ENCODE measurements around the gene TCEAL9.
"Not testable (repeated sequence)": the region's sequence is repeated elsewhere in the genome, so short reads cannot be mapped to it uniquely, and the experiment has no call there.

Gene TCEAL9

DNA sequence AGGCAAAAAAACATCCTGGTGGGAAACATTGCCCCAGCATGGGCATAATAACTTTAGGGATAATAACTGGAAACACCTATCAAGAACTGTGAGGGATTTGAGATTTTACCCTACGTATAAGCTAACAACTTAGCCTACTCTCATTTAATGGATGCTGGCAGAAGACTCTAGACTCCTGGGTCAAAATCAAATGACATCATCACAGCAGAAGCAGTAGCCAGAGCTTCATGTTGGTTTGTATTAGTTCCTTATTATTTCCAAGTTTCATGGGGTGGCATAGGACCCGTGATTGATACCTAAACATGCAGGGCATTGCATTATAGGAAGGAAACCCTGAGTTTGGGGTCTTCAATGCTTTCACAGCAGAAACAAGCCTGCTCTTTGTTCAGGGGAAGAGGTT is 4.6 kb downstream of the TCEAL9 start:
- Mint-ChIP-seq H3K27me3 (no peaks in the 10 kb centered on the region), H3K36me3 (no peaks in the 10 kb centered on the region), H3K4me3 (no peak overlapping the region), H3K4me1 (ENCODE audit: low read depth) (peaks cover 5% of the 10 kb centered on the region), H3K27ac (no peak overlapping the region), H3K9me3 (ENCODE audit: low read depth) (no peaks in the 10 kb centered on the region)

DNA sequence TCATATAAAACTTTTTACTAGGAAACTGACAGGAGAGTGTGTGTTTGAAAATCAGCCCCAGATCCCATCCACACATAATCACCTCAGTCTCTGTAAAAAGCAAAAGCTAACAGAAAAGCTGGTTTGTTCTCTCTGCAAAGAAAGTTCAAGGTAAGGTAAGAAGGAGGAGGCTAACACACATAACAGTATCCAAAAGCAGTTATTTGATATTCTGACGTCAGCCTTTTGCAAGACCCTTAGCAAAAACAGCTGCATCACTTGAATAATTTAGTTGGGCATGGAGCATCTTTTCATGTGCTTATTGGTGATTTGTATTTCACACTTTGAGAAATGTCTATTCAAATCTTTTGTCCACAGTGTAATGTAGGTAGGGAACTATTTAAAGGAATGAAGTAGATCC is 5.5 kb downstream of the TCEAL9 start:
- H3K27ac Mint-ChIP-seq = no peak overlapping the region
- no peaks in the 10 kb centered on the region for H3K27me3 Mint-ChIP-seq
- no peaks in the 10 kb centered on the region for H3K36me3 Mint-ChIP-seq
- H3K4me1 Mint-ChIP-seq (ENCODE audit: low read depth) = peaks cover 3% of the 10 kb centered on the region
- H3K4me3 Mint-ChIP-seq = no peak overlapping the region
- no peaks in the 10 kb centered on the region for H3K9me3 Mint-ChIP-seq (ENCODE audit: low read depth)

- Mint-ChIP-seq H3K27ac (no peak overlapping the region), H3K9me3 (ENCODE audit: low read depth) (no peaks in the 10 kb centered on the region), H3K27me3 (no peaks in the 10 kb centered on the region), H3K4me3 (no peak overlapping the region), H3K4me1 (ENCODE audit: low read depth) (peaks cover 1% of the 10 kb centered on the region), H3K36me3 (no peaks in the 10 kb centered on the region)
Measured at GRCh38 chrX:103362474-103362873, 6.2 kb downstream of the TCEAL9 start.

- H3K27ac Mint-ChIP-seq = no peak overlapping the region
- H3K4me1 Mint-ChIP-seq (ENCODE audit: low read depth) = no peaks in the 10 kb centered on the region
- H3K27me3 Mint-ChIP-seq = no peaks in the 10 kb centered on the region
- no peaks in the 10 kb centered on the region for H3K9me3 Mint-ChIP-seq (ENCODE audit: low read depth)
- H3K36me3 Mint-ChIP-seq = no peaks in the 10 kb centered on the region
- no peak overlapping the region for H3K4me3 Mint-ChIP-seq
Measured at GRCh38 chrX:103363046-103363445, 6.7 kb downstream of the TCEAL9 start.

GRCh38 chrX:103367502-103367901 is 11.2 kb downstream of the TCEAL9 start:
- no peaks in the 10 kb centered on the region for H3K9me3 Mint-ChIP-seq (ENCODE audit: low read depth)
- no peak overlapping the region for H3K27ac Mint-ChIP-seq
- no peak overlapping the region for H3K4me3 Mint-ChIP-seq
- H3K36me3 Mint-ChIP-seq = no peaks in the 10 kb centered on the region
- no peaks in the 10 kb centered on the region for H3K27me3 Mint-ChIP-seq
- no peaks in the 10 kb centered on the region for H3K4me1 Mint-ChIP-seq (ENCODE audit: low read depth)

DNA sequence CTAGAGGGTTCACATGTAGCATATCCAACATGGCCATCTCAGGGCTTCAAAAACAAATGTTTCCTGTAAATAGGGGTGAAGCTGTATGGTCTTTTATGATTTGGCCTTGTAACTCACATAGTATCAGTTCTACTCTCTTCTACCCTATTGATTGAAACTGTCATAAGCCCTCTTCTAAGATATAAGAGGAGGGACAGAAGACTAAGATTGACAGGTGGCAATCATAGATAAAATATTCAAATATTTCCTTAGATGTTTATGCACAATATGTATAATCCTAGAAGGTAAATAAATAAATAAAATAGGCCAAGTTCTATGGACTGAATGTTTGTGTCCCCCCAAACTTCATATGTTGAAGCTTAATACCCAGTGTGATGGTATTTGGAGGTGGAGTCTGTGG is 13.2 kb downstream of the TCEAL9 start:
- H3K27ac Mint-ChIP-seq = no peak overlapping the region
- no peaks in the 10 kb centered on the region for H3K36me3 Mint-ChIP-seq
- H3K27me3 Mint-ChIP-seq = no peaks in the 10 kb centered on the region
- no peaks in the 10 kb centered on the region for H3K4me1 Mint-ChIP-seq (ENCODE audit: low read depth)
- H3K4me3 Mint-ChIP-seq = no peak overlapping the region
- H3K9me3 Mint-ChIP-seq (ENCODE audit: low read depth) = no peaks in the 10 kb centered on the region

DNA sequence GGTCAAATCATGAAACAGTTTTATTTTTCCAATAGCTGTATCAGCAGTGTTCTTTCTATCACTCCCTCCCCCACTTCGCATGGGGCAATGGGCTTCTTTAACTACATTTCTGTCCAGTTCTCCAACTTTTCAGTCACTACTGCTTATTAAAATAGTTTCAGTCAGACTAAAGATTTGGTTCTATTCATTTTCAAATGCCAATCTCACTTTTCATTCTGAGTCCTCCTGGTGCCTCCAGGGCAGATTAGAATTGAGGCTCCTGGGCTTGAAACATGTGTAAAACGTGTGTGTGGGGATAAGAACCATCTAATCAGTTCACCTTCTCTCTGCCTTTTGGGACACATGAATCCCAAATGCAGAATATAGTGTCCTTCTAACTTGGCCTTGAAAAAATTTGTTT is 16.6 kb downstream of the TCEAL9 start:
- Mint-ChIP-seq H3K4me3 (no peak overlapping the region), H3K9me3 (ENCODE audit: low read depth) (no peaks in the 10 kb centered on the region), H3K4me1 (ENCODE audit: low read depth) (peaks cover 7% of the 10 kb centered on the region), H3K27ac (no peak overlapping the region), H3K27me3 (no peaks in the 10 kb centered on the region), H3K36me3 (no peaks in the 10 kb centered on the region)

DNA sequence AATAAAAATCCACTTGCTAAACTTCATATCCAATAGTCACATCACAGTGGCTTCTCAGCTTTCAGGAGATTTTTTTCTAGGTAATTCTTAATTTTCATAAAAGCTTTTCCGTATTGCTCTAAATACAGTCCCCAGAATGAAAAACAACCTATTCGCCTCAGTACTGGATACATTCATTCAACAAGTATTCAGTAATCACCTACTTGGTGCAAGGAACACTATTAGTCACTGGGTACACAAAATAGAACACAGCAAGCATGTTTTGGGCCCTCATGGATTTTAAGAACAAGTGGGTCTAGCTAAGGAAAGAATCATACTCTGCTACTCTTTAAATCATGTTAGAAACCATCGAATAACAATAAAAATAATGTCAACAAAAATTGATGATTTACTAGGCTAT is 17.3 kb downstream of the TCEAL9 start:
- H3K4me1 Mint-ChIP-seq (ENCODE audit: low read depth) = peaks cover 7% of the 10 kb centered on the region
- no peaks in the 10 kb centered on the region for H3K36me3 Mint-ChIP-seq
- no peak overlapping the region for H3K4me3 Mint-ChIP-seq
- no peaks in the 10 kb centered on the region for H3K27me3 Mint-ChIP-seq
- H3K9me3 Mint-ChIP-seq (ENCODE audit: low read depth) = no peaks in the 10 kb centered on the region
- H3K27ac Mint-ChIP-seq = no peak overlapping the region

DNA sequence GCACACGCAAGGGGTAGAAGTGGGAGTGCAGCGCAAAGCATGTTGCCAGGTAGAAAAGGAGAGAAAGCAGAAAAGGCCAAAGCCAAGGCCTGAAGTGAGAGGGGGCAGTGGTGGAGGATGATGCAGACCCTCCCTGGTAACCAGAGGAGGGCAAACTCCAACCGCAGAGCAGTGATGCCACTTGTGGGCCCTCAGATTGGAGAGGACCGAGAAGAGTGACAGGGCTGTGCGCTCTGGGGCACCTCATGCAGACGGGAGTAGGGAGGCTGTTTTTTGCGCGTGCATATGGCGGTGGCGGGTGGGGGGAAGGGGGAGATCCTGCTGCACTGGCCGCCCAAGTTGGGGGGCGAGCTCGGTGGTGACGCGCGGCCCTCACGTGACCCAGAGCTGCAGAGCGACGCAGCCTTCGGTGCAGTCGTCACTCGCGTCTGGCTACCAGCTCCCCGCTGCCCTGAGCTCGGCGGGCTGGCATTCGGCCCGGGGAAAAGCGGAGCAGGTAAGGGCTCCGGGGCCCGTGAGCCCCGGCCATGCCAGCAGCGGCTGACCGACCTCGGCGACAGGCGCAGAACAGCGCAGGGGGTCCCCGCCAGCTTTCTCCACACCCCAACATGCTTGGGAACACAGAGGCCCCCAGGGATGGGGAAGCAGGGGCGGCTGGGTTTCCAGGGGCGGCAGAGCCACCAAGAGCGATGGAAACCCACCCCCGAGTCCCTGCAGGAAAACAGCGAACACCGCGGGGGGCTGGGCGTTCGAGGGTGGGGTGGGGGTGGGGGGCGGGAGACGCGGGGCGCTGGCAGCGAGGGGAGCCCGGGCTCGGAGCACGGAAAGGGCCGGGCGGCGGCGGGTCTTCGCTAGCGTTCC is 20.0 kb downstream of the TCEAL9 start, which contains the start of gene BEX3:
BEX3 (plus strand) TSS at position 421 of the 861 bp plus-strand sequence. CDS start 984 bp downstream, outside the sequence.
- no peaks in the 10 kb centered on the region for H3K27me3 Mint-ChIP-seq
- peaks cover 7% of the 10 kb centered on the region for H3K4me1 Mint-ChIP-seq (ENCODE audit: low read depth)
- H3K27ac Mint-ChIP-seq = no peak within 1 kb of the TSS
- H3K4me3 Mint-ChIP-seq = peak within 1 kb of the TSS; percentile 85
- H3K9me3 Mint-ChIP-seq (ENCODE audit: low read depth) = no peaks in the 10 kb centered on the region
- H3K36me3 Mint-ChIP-seq = no peaks in the 10 kb centered on the region

DNA sequence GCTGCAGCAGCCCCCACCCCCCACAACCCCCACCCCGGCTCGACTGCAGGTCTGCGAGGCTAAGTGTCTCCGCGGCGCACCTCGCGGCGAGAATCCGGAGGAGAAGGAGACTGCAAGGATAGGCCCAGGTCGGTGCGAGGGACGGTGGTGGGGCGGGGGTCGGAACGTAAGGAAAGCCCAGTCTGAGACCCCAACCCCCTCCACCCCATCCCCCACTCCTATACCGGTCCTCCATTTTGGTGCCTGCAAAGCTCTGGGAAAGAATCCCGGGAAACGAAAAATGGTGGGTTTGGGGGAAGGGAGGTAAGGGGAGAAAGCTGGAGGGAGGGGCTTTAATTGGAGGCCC is 20.6 kb downstream of the TCEAL9 start:
- no peaks in the 10 kb centered on the region for H3K27me3 Mint-ChIP-seq
- no peak overlapping the region for H3K27ac Mint-ChIP-seq
- H3K4me3 Mint-ChIP-seq = peak overlapping the region; percentile 80
- H3K9me3 Mint-ChIP-seq (ENCODE audit: low read depth) = no peaks in the 10 kb centered on the region
- H3K36me3 Mint-ChIP-seq = no peaks in the 10 kb centered on the region
- peaks cover 7% of the 10 kb centered on the region for H3K4me1 Mint-ChIP-seq (ENCODE audit: low read depth)

GRCh38 chrX:103378990-103379389 is 22.7 kb downstream of the TCEAL9 start:
- Mint-ChIP-seq H3K27ac (no peak overlapping the region), H3K4me3 (no peak overlapping the region), H3K9me3 (ENCODE audit: low read depth) (no peaks in the 10 kb centered on the region)

GRCh38 chrX:103382877-103383276 is 26.6 kb downstream of the TCEAL9 start:
- H3K27ac Mint-ChIP-seq = no peak overlapping the region
- no peaks in the 10 kb centered on the region for H3K27me3 Mint-ChIP-seq
- no peak overlapping the region for H3K4me3 Mint-ChIP-seq
- no peaks in the 10 kb centered on the region for H3K9me3 Mint-ChIP-seq (ENCODE audit: low read depth)
- H3K36me3 Mint-ChIP-seq = no peaks in the 10 kb centered on the region
- H3K4me1 Mint-ChIP-seq (ENCODE audit: low read depth) = no peaks in the 10 kb centered on the region

More at GRCh38 chrX:103378990-103379389, 22.7 kb downstream of the TCEAL9 start:
- no peaks in the 10 kb centered on the region for H3K36me3 Mint-ChIP-seq
- H3K27me3 Mint-ChIP-seq = no peaks in the 10 kb centered on the region
- H3K4me1 Mint-ChIP-seq (ENCODE audit: low read depth) = peaks cover 7% of the 10 kb centered on the region

- H3K4me3 Mint-ChIP-seq = no peak overlapping the region
- H3K27ac Mint-ChIP-seq = no peak overlapping the region
- no peaks in the 10 kb centered on the region for H3K27me3 Mint-ChIP-seq
- no peaks in the 10 kb centered on the region for H3K9me3 Mint-ChIP-seq (ENCODE audit: low read depth)
- no peaks in the 10 kb centered on the region for H3K36me3 Mint-ChIP-seq
- H3K4me1 Mint-ChIP-seq (ENCODE audit: low read depth) = no peaks in the 10 kb centered on the region
Measured at GRCh38 chrX:103384672-103385071, 28.4 kb downstream of the TCEAL9 start.

GRCh38 chrX:103385283-103385830 is 29.1 kb downstream of the TCEAL9 start:
- H3K9me3 Mint-ChIP-seq (ENCODE audit: low read depth); H3K36me3 Mint-ChIP-seq: not testable (repeated sequence)

GRCh38 chrX:103386332-103386731 is 30.0 kb downstream of the TCEAL9 start:
- H3K27ac Mint-ChIP-seq = no peak overlapping the region
- no peaks in the 10 kb centered on the region for H3K9me3 Mint-ChIP-seq (ENCODE audit: low read depth)

More at GRCh38 chrX:103385283-103385830, 29.1 kb downstream of the TCEAL9 start:
- H3K4me1 Mint-ChIP-seq (ENCODE audit: low read depth); H3K27me3 Mint-ChIP-seq; H3K27ac Mint-ChIP-seq; H3K4me3 Mint-ChIP-seq: not testable (repeated sequence)

GRCh38 chrX:103393487-103393886 is 37.2 kb downstream of the TCEAL9 start:
- Mint-ChIP-seq H3K9me3 (ENCODE audit: low read depth) (no peaks in the 10 kb centered on the region), H3K4me1 (ENCODE audit: low read depth) (no peaks in the 10 kb centered on the region), H3K4me3 (no peak overlapping the region), H3K27ac (no peak overlapping the region), H3K27me3 (peaks cover 3% of the 10 kb centered on the region), H3K36me3 (no peaks in the 10 kb centered on the region)

More at GRCh38 chrX:103386332-103386731, 30.0 kb downstream of the TCEAL9 start:
- no peak overlapping the region for H3K4me3 Mint-ChIP-seq
- H3K27me3 Mint-ChIP-seq = peaks cover 2% of the 10 kb centered on the region
- H3K36me3 Mint-ChIP-seq = no peaks in the 10 kb centered on the region
- H3K4me1 Mint-ChIP-seq (ENCODE audit: low read depth) = no peaks in the 10 kb centered on the region
